Measurements from ENCODE around the gene ZNF576.
"Not testable (repeated sequence)": the region's sequence is repeated elsewhere in the genome, so short reads cannot be mapped to it uniquely, and the experiment has no call there.

DNA sequence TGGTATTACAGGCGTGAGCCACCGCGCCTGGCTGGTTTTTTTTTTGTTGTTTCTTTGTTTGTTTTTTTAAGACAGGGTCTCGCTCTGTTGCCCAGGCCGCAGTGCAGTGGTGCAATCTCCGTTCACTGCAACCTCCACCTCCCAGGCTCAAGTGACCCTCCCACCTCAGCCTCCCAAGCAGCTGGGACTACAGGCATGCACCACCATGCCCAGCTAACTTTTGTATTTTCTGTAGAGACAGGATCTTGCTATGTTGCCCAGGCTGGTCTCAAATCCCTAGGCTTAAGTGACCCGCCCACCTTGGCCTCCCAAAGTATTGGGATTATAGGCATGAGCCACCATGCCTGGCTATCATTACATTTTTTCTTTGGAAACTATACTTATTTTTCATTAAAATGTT is 53.9 kb downstream of the ZNF576 start:
- TF ChIP-seq POLR2A (IDR thresholded peaks at IDR 0.05; ENCODE audit: low read depth, low read length); MAFK (IDR thresholded peaks at IDR 0.05; ENCODE audit: low read depth, low read length); RAD21 (IDR thresholded peaks at IDR 0.05; ENCODE audit: low read length); CHD1 (IDR thresholded peaks at IDR 0.05; ENCODE audit: low read depth, low read length); RFX5 (IDR thresholded peaks at IDR 0.05; ENCODE audit: low read depth, low read length); MXI1 (IDR thresholded peaks at IDR 0.05; ENCODE audit: borderline replicate concordance, low read depth, low read length): not testable (repeated sequence)
- TF ChIP-seq, protein P1, sequence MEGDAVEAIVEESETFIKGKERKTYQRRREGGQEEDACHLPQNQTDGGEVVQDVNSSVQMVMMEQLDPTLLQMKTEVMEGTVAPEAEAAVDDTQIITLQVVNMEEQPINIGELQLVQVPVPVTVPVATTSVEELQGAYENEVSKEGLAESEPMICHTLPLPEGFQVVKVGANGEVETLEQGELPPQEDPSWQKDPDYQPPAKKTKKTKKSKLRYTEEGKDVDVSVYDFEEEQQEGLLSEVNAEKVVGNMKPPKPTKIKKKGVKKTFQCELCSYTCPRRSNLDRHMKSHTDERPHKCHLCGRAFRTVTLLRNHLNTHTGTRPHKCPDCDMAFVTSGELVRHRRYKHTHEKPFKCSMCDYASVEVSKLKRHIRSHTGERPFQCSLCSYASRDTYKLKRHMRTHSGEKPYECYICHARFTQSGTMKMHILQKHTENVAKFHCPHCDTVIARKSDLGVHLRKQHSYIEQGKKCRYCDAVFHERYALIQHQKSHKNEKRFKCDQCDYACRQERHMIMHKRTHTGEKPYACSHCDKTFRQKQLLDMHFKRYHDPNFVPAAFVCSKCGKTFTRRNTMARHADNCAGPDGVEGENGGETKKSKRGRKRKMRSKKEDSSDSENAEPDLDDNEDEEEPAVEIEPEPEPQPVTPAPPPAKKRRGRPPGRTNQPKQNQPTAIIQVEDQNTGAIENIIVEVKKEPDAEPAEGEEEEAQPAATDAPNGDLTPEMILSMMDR (conservative IDR thresholded peaks at IDR 0.05; ENCODE audit: low read depth, low read length), result not testable (repeated sequence)

Data from IMR-90 (cell line).